RPMI7951 (cell line): ENCODE data around the gene CNOT11. TPM values are rescaled to one million over a fixed set of nuclear protein-coding genes. Genes with fewer than 3 reads are reported as not detected.
"Not testable (repeated sequence)": the region's sequence is repeated elsewhere in the genome, so short reads cannot be mapped to it uniquely, and the experiment has no call there.

Experiments used
- DNase-seq: peaks from one replicate; pipeline ENCODE4 v3.0.0-alpha.2; 2012; ENCODE audit warnings: low read depth
- total RNA-seq: library from RNA; depleted of rRNA; stranded (reverse); fragments of >200 nt; shearing (Covaris generic); gene quantifications from 2 replicates; pipeline ENCODE4 v1.2.3, GENCODE V29; 2014; rRNA removed

The CNOT11 gene
- total RNA-seq, 1 experiment from 2014 or later = 50.7 TPM

DNA sequence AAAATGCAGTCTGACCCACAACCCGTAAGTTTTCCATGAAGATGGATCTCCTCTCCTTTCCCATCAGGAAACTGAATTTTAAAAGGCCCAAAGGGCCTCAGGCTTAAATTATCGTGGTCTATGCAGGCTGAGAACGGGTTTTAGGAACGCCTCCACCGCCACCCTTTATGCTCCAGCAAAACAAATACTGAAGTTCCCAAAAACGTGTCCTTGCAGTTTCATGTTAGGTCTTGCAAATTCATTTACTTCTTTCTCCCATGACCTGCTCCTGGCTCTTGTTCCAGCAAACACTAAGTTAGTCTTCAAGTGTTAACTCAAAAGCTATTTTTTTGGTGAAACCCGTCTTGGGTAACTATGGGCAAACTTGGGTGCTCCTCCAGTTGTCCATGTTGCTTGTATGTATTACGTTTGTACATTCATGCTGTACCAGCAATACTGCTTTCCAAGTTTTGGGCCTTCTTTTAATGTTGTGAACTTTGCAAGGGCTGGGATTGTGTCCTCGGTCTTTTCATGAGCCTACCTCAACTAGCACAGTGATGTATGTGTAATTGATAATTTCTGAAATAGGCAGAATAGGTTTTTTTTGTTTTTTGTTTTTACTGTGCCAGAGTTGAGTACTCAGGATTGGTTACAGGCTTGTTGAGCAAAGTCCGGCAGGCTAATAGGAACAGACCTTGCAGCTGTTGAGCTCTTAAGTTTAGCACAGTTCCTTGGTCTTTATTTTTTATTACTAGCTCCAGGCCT lies 57.6 kb downstream of the CNOT11 start:
- no peak for DNase-seq

DNA sequence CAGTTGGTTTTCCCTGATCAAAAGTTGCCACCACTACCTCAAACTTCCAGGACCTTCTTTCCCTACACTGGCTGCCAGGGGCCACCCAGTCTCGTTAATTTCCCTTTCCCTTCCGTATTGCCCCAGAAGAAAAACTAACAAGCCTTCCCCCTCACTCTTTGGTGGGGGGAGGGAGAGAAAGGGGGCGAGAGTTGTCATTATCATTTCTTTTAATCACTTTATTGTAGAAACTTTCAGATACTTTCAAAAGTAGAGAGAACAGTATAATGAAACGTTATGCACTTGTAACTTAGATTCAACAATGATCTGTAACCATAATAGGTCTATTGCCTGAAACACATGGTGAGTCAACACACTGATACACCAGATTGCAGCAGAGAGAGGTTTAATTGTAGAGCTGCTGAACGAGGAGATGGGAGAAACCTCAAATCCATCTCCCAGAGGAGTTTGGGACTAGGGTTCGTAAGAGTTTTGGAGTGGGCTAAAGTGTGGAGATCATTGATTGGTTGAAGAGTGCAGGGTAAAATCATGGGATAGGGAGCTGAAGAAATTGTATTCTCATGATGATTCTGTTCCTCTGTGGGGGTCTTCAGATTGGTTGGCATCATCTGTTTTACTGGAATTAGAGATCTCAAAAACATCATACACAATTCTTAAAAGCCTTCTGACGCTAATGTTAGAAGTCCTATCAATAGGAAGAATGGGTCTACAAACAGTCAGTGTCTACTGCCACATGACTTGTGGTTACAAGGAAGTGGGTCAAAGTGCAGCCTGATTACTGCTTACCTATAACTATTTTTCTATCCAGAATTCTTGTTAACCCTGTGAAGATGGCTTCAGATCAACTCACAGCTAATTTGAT lies 58.4 kb downstream of the CNOT11 start:
- no peak for DNase-seq

DNA sequence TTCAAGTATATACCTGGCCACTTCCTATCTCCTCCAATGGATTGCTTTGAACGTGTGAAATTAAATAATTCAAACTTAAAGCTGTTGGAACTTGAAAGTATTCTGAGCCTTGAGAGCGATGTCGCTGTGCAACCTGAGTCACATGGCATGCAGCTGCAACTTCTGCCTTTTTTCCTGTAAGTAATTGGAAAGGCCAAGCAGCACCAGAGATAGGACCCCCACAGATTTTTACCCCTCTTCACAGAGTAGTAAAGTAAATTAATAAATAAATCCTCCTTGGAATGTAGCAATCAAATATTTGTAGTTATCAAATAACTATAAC lies 59.0 kb downstream of the CNOT11 start:
- no peak for DNase-seq

DNA sequence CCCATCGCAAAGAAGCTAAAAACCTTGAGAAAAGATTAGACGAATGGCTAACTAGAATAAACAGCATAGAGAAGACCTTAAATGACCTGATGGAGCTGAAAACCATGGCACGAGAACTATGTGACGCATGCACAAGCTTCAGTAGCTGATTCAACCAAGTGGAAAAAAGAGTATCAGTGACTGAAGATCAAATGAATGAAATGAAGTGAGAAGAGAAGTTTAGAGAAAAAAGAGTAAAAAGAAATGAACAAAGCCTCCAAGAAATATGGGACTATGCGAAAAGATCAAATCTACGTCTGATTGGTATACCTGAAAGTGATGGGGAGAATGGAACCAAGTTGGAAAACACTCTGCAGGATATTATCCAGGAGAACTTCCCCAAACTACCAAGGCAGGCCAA lies 63.9 kb downstream of the CNOT11 start:
- DNase-seq = not testable (repeated sequence)

Other genes with a start within 250 kb of the CNOT11 start
- gene TBC1D8, start 101.5 kb upstream of the CNOT11 start, total RNA-seq = 8.0 and 14.5 TPM in 2 replicates
- 30.3 and 40.6 TPM in 2 replicates for gene RNF149, start 55.8 kb downstream of the CNOT11 start, total RNA-seq
- gene CREG2, start 134.6 kb downstream of the CNOT11 start, total RNA-seq = 0.36 and 0.59 TPM in 2 replicates
- gene RFX8, start 222.2 kb downstream of the CNOT11 start, total RNA-seq = 9.3 and 10.8 TPM in 2 replicates